HUES6 (cell line): Measurements from ENCODE around the gene NBL1.
A peak's percentile ranks its signal among the peaks of the same experiment; 100 is the strongest.

Experiments used
- H3K27ac ChIP-seq: 2 replicates; pipeline ENCODE4 v1.7.0; 2013; ENCODE audit warnings: low read depth, mild to moderate bottlenecking, low read length, inconsistent platforms
- H3K27me3 ChIP-seq: 2 replicates; pipeline ENCODE4 v1.6.1; 2013; ENCODE audit warnings: low read length; ENCODE audit not compliant: control insufficient read depth, insufficient read depth
- H3K36me3 ChIP-seq: 2 replicates; pipeline ENCODE4 v1.6.1; 2013; ENCODE audit warnings: low read length; ENCODE audit not compliant: control insufficient read depth, insufficient read depth
- H3K4me1 ChIP-seq: 2 replicates; pipeline ENCODE4 v1.6.1; 2013; ENCODE audit warnings: low read length; ENCODE audit not compliant: control insufficient read depth, insufficient read depth
- H3K4me3 ChIP-seq: 2 replicates; pipeline ENCODE4 v1.5.1; 2013; ENCODE audit warnings: low read depth, low read length
- H3K9ac ChIP-seq: one replicate; pipeline ENCODE4 v1.6.1; 2013; ENCODE audit warnings: mild to moderate bottlenecking, low read length
- H3K9me3 ChIP-seq: 2 replicates; pipeline ENCODE4 v1.6.1; 2013; ENCODE audit warnings: low read depth, low read length; ENCODE audit not compliant: control insufficient read depth, insufficient read depth

NBL1 gene

DNA sequence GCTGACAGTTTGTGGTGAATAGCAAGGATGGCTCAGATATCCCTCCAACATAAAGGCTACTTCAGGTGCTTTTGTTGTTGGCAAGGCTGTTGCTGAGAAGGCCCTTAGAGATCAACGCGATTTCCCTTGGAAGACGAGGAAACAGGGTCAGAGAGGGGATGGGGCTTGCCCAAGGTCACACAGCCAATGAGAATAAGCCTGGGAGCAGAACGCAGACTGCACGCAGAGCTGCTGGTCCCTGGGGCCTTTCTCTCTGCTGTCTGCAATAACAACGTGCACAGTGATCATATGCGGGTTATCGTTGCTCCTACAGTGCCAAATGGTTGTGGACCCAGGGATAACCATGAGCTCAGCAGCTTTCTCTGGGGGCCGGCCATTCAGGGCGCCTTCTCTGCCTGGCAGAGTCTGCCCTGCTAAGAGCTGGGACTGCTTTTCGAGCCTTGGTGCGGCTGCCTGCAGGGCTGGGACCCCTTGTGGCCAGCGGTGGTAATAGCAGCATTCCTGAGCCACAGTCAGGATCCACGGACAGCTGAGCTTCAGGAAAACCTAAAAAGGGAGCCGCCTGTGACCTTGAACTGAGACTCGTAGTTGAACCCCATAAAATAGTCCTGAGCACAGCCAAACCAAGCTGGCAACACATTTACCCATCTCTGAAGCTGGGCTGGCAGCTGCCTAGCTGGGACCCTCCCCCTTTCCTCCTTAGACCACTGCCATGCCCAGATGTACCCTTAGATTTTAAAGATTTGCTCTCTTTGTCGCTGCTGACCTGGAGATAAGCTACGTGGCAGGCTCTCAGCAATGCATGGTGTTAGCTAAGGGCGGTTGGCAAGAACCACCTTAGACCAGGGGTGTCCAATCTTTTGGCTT, 60.4 kb downstream of the NBL1 start:
- H3K27me3 ChIP-seq = no peaks in the 10 kb centered on the region
- peaks cover 12% of the 10 kb centered on the region for H3K4me1 ChIP-seq
- peak overlapping the region; percentile 42 for H3K4me3 ChIP-seq
- no peak overlapping the region for H3K9ac ChIP-seq
- no peak overlapping the region for H3K27ac ChIP-seq
- H3K36me3 ChIP-seq = no peaks in the 10 kb centered on the region
- H3K9me3 ChIP-seq = no peaks in the 10 kb centered on the region

DNA sequence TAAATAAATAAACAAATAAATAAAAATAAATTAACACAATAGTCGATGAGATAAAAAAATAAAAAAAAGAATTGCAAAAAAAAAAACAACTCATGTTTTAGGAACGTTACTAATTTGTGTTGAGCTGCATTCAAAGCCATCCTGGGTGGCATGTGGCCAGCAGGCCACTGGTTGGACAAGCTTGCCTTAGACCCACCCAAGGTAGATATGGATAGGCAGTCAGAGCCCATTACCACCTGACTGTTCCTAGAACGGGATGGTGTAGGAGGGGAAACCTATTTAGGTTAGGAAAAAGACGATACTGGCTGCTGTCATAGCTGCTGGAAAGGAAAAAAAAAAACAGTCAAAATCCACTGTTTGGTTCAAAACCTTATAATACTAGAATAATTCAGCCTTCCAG, 61.4 kb downstream of the NBL1 start:
- no peaks in the 10 kb centered on the region for H3K27me3 ChIP-seq
- H3K9me3 ChIP-seq = no peaks in the 10 kb centered on the region

DNA sequence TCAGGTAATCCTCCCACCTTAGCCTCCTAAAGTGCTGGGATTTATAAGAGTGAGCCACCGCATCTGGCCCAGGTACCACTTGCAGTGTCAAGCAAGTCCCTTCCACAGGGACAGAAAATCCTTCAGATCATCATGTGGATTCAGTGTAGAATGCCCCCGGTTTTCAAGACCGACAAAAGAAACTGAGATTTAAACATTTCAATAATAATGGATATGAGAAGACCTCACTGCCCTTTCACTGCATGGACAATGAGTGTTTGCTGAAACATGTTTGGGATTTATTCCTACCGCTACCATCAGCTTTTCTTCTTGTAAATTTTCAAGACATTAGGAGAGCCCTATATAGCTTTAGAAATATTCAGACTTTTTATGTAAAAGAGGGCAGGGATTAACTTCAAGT, 62.0 kb downstream of the NBL1 start:
- no peak overlapping the region for H3K9ac ChIP-seq
- H3K9me3 ChIP-seq = no peaks in the 10 kb centered on the region
- no peak overlapping the region for H3K4me3 ChIP-seq
- H3K4me1 ChIP-seq = peaks cover 12% of the 10 kb centered on the region
- no peaks in the 10 kb centered on the region for H3K27me3 ChIP-seq
- no peaks in the 10 kb centered on the region for H3K36me3 ChIP-seq
- no peak overlapping the region for H3K27ac ChIP-seq

More for the DNA sequence above, 61.4 kb downstream of the NBL1 start:
- no peaks in the 10 kb centered on the region for H3K36me3 ChIP-seq
- H3K4me3 ChIP-seq = no peak overlapping the region
- H3K4me1 ChIP-seq = peaks cover 12% of the 10 kb centered on the region
- no peak overlapping the region for H3K27ac ChIP-seq
- no peak overlapping the region for H3K9ac ChIP-seq
